HEK293 (cell line): Measurements from ENCODE around the gene UTP11.

ENCODE experiments used
- CTCF ChIA-PET: fragments of 350-600 bp; formaldehyde crosslinking; extraction: SDS; loops from one replicate; lab custom pipeline; 2021; ENCODE audit warnings: antibody characterized with exemption; lab: Yijun Ruan, JAX
- POLR2A ChIA-PET: fragments of 300-600 bp; formaldehyde crosslinking; extraction: SDS; loops from one replicate; lab custom pipeline; 2020; ENCODE audit warnings: antibody characterized with exemption, inconsistent platforms; lab: Yijun Ruan, JAX
- H3K27ac ChIP-seq: fragments of 200-500 bp; sonication (Bioruptor generic); 2 replicates; pipeline ENCODE4 v1.5.1; 2014; ENCODE audit warnings: low read depth, low read length, control low read depth, inconsistent platforms; ENCODE audit errors: extremely low read depth
- H3K36me3 ChIP-seq, 2 experiments: fragments of 200-500 bp in 1 of 2; sonication (Bioruptor generic) in 1 of 2; 1 replicate in 1 of 2; 2 replicates in 1 of 2; pipeline ENCODE4 v1.5.1; 2014 to 2017; ENCODE audit warnings: inconsistent platforms in 2 of 2, low read length in 2 of 2; ENCODE audit not compliant: control insufficient read depth in 2 of 2, insufficient read depth in 1 of 2
- H3K4me1 ChIP-seq: fragments of 200-500 bp; sonication (Bioruptor generic); 2 replicates; pipeline ENCODE4 v1.5.1; 2014; ENCODE audit warnings: mild to moderate bottlenecking, low read length, inconsistent platforms; ENCODE audit not compliant: control insufficient read depth, insufficient read depth
- H3K4me3 ChIP-seq: 2 replicates; pipeline ENCODE4 v1.5.1; 2011; ENCODE audit warnings: low read depth, mild to moderate bottlenecking, control low read depth, low read length, moderate library complexity
- H3K9me3 ChIP-seq: fragments of 200-500 bp; sonication (Bioruptor generic); 2 replicates; pipeline ENCODE4 v1.5.1; 2014; ENCODE audit warnings: low read depth, low read length, inconsistent platforms; ENCODE audit not compliant: control insufficient read depth, insufficient read depth
- EGR2 ChIP-seq: fragments of 450-650 bp; formaldehyde crosslinking; IDR thresholded peaks from 2 replicates; pipeline ENCODE4 v1.5.1; 2016; ENCODE audit warnings: low read depth, missing biosample characterization, missing genetic modification characterization
- HOXA7 ChIP-seq: sonication (generic); formaldehyde crosslinking; IDR thresholded peaks from 2 replicates; pipeline ENCODE4 v1.8.1; 2022; ENCODE audit warnings: missing genetic modification reagents, borderline replicate concordance
- KLF10 ChIP-seq: fragments of 450-650 bp; IDR thresholded peaks from 2 replicates; pipeline ENCODE4 v1.5.1; 2018; ENCODE audit warnings: missing biosample characterization, mild to moderate bottlenecking, missing genetic modification characterization
- ZFHX2 ChIP-seq: fragments of 450-650 bp; formaldehyde crosslinking; conservative IDR thresholded peaks from 2 replicates; pipeline ENCODE4 v1.5.1; 2016; ENCODE audit warnings: missing biosample characterization, missing genetic modification characterization
- ZIC2 ChIP-seq: fragments of 450-650 bp; formaldehyde crosslinking; IDR thresholded peaks from 2 replicates; pipeline ENCODE4 v1.5.1; 2016; ENCODE audit warnings: missing biosample characterization, missing genetic modification characterization
- ZNF174 ChIP-seq: fragments of 450-650 bp; formaldehyde crosslinking; IDR thresholded peaks from 2 replicates; pipeline ENCODE4 v1.5.0; 2017; ENCODE audit warnings: missing biosample characterization, mild to moderate bottlenecking, missing genetic modification characterization
- ZNF354C ChIP-seq: fragments of 450-650 bp; formaldehyde crosslinking; IDR thresholded peaks from 2 replicates; pipeline ENCODE4 v1.5.1; 2016; ENCODE audit warnings: missing biosample characterization, missing genetic modification characterization, low read depth, borderline replicate concordance
- ZNF544 ChIP-seq: fragments of 450-650 bp; formaldehyde crosslinking; IDR thresholded peaks from 2 replicates; pipeline ENCODE4 v1.5.0; 2017; ENCODE audit warnings: missing biosample characterization, missing genetic modification characterization
- ZNF596 ChIP-seq: fragments of 450-650 bp; IDR thresholded peaks from 2 replicates; pipeline ENCODE4 v1.5.0; 2018; ENCODE audit warnings: missing biosample characterization, mild to moderate bottlenecking, missing genetic modification characterization, moderate library complexity
- ZNF660 ChIP-seq: fragments of 450-650 bp; IDR thresholded peaks from 2 replicates; pipeline ENCODE4 v1.5.1; 2018; ENCODE audit warnings: missing biosample characterization, mild to moderate bottlenecking, missing genetic modification characterization
- ZNF701 ChIP-seq: fragments of 450-650 bp; formaldehyde crosslinking; IDR thresholded peaks from 2 replicates; pipeline ENCODE4 v1.5.1; 2016; ENCODE audit warnings: missing biosample characterization, missing genetic modification characterization
- ZNF791 ChIP-seq: fragments of 450-650 bp; formaldehyde crosslinking; IDR thresholded peaks from 2 replicates; pipeline ENCODE4 v1.5.1; 2016; ENCODE audit warnings: missing biosample characterization, missing genetic modification characterization
- ZSCAN4 ChIP-seq: fragments of 450-650 bp; formaldehyde crosslinking; IDR thresholded peaks from 2 replicates; pipeline ENCODE4 v1.5.1; 2017; ENCODE audit warnings: missing biosample characterization, missing genetic modification characterization
- ZXDB ChIP-seq: fragments of 450-650 bp; formaldehyde crosslinking; IDR thresholded peaks from 2 replicates; pipeline ENCODE4 v1.5.1; 2016; ENCODE audit warnings: missing biosample characterization, missing genetic modification characterization
- TF ChIP-seq, protein P1 (sequence below): fragments of 450-650 bp; formaldehyde crosslinking; IDR thresholded peaks from 2 replicates; pipeline ENCODE4; 2016; ENCODE audit warnings: missing biosample characterization, missing genetic modification characterization
- TF ChIP-seq, protein P2 (sequence below): fragments of 450-650 bp; formaldehyde crosslinking; IDR thresholded peaks from 2 replicates; pipeline ENCODE4 v1.5.1; 2016; ENCODE audit warnings: missing biosample characterization, missing genetic modification characterization

UTP11 gene

DNA sequence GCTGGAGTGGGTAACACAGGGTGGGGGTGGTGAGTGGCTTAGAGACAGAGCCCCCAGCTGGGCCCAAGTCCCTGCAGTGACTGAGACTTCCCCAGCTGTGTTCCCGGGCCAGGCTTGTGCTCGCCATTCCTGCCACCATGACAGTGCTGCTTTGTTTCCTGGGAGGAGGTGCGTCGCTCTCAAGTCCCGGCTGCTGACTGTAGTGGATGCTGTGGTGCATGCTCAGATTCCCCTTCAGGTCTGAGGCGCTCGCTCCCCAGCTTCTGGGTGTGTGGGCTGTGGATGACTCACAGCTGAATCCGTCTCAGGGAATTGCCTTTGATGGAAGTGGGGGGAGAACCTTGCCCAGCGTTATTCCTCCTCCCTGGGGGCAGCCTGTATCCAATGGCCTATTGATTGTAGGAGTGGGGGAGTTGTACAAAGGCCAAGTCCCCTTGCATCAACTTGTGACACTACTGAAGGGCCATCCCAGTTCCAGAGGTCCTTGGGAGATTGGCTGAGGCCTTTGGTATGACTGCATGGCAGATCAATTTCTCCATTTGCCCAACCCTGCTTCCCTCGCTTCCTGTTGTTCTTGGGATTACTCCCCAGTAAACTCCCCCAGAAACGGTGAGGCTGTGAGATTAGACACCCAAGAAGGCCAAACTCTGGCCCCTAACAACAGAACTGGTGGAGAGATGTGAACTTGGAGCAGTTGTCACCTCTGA is 51.8 kb downstream of the UTP11 start (continued):
- TF ChIP-seq, protein P1, sequence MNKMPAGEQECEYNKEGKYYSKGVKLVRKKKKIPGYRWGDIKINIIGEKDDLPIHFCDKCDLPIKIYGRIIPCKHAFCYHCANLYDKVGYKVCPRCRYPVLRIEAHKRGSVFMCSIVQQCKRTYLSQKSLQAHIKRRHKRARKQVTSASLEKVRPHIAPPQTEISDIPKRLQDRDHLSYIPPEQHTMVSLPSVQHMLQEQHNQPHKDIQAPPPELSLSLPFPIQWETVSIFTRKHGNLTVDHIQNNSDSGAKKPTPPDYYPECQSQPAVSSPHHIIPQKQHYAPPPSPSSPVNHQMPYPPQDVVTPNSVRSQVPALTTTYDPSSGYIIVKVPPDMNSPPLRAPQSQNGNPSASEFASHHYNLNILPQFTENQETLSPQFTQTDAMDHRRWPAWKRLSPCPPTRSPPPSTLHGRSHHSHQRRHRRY (tag by site-specific recombination): no peak
- no peak for TF ChIP-seq ZNF544 (tag by site-specific recombination)
- no peak for TF ChIP-seq ZNF354C (tag by site-specific recombination)
- peak; percentile 87 for TF ChIP-seq ZNF701 (tag by site-specific recombination)
- TF ChIP-seq KLF10 (tag by site-specific recombination): no peak
- TF ChIP-seq ZNF791 (tag by site-specific recombination): no peak
- no peak for TF ChIP-seq ZSCAN4 (tag by site-specific recombination)
- no peak for TF ChIP-seq ZNF596 (tag by site-specific recombination)
- no peak for TF ChIP-seq ZXDB (tag by site-specific recombination)
- no peak for TF ChIP-seq ZNF174 (tag by site-specific recombination)
- peak; percentile 80 for TF ChIP-seq ZFHX2 (tag by site-specific recombination)
- no peak for TF ChIP-seq HOXA7
- TF ChIP-seq ZNF660 (tag by site-specific recombination): no peak

- Histone ChIP-seq H3K4me3 (no peak overlapping the region), H3K9me3 (no peaks in the 10 kb centered on the region)
- TF ChIP-seq ZNF701 (tag by site-specific recombination) (no peak), ZFHX2 (tag by site-specific recombination) (peak; percentile 67), EGR2 (tag by site-specific recombination) (peak; percentile 53; the same call in 1 of the 2 replicates), ZSCAN4 (tag by site-specific recombination) (0 out of 2 replicates have a peak, but pooled peaks have one; percentile 21), ZIC2 (peak; percentile 41)
- TF ChIP-seq, protein P2, sequence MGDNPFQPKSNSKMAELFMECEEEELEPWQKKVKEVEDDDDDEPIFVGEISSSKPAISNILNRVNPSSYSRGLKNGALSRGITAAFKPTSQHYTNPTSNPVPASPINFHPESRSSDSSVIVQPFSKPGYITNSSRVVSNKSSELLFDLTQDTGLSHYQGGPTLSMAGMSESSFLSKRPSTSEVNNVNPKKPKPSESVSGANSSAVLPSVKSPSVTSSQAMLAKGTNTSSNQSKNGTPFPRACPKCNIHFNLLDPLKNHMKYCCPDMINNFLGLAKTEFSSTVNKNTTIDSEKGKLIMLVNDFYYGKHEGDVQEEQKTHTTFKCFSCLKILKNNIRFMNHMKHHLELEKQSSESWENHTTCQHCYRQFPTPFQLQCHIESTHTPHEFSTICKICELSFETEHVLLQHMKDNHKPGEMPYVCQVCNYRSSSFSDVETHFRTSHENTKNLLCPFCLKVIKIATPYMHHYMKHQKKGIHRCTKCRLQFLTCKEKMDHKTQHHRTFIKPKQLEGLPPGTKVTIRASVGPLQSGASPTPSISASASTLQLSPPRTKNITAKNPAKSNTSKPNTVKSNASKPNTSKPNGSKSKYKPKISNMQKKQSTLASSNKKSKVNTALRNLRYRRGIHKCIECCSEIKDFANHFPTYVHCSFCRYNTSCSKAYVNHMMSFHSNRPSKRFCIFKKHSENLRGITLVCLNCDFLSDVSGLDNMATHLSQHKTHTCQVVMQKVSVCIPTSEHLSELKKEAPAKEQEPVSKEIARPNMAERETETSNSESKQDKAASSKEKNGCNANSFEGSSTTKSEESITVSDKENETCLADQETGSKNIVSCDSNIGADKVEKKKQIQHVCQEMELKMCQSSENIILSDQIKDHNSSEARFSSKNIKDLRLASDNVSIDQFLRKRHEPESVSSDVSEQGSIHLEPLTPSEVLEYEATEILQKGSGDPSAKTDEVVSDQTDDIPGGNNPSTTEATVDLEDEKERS (tag by site-specific recombination): no peak
- TF ChIP-seq, all 188 proteins: peak for 4
- Histone ChIP-seq H3K4me1 (no peaks in the 10 kb centered on the region), H3K27ac (no peak overlapping the region), H3K36me3 (no peaks in the 10 kb centered on the region)
- ChIA-PET CTCF (interaction anchor here (0.7 to 1.4 kb wide), 2 partner anchors 38 to 767 kb away, joined by 3 to 5 read pairs; no protein-coding TSS in a partner anchor), POLR2A (no interaction called here)
These were observed 55.9 kb downstream of the UTP11 start for GRCh38 chr1:38068220-38068979.
